DND-41 (cell line): ENCODE data around the gene UBXN2A.

Experiments used
- CTCF ChIP-seq: IDR thresholded peaks from 2 replicates; pipeline ENCODE4 v1.5.1; 2012; ENCODE audit warnings: borderline replicate concordance, low read length, moderate library complexity, mild to moderate bottlenecking; ENCODE audit not compliant: poor library complexity, severe bottlenecking; ENCODE audit errors: extremely low read depth
- EZH2 ChIP-seq: IDR thresholded peaks from 3 replicates; pipeline ENCODE4 v1.6.1; 2012; ENCODE audit warnings: borderline replicate concordance, low read depth, mild to moderate bottlenecking, moderate library complexity, low read length, inconsistent platforms; ENCODE audit not compliant: severe bottlenecking

- TF ChIP-seq CTCF (no peak), EZH2 (no peak)
Observed at GRCh38 chr2:23944976-23945375, 4.7 kb downstream of the UBXN2A start.
